Skin epidermis (tissue), 12 donors: ENCODE data around the gene CEACAM19.
"Not testable (repeated sequence)": the region's sequence is repeated elsewhere in the genome, so short reads cannot be mapped to it uniquely, and the experiment has no call there.

Source experiments
- H3K27ac ChIP-seq, 21 experiments: fragments of 200-600 bp; sonication (generic) in 11 of 21; one replicate each; pipeline ENCODE4 v1.5.0; 2020; ENCODE audit warnings: mild to moderate bottlenecking in 3 of 21, inconsistent platforms in 2 of 21, moderate library complexity in 2 of 21
- H3K4me3 ChIP-seq, 7 experiments: fragments of 200-600 bp; sonication (generic) in 2 of 7; one replicate each; pipeline ENCODE4 v1.5.0; 2020; ENCODE audit warnings: inconsistent platforms in 2 of 7, mild to moderate bottlenecking in 2 of 7, moderate library complexity in 1 of 7

The CEACAM19 gene

DNA sequence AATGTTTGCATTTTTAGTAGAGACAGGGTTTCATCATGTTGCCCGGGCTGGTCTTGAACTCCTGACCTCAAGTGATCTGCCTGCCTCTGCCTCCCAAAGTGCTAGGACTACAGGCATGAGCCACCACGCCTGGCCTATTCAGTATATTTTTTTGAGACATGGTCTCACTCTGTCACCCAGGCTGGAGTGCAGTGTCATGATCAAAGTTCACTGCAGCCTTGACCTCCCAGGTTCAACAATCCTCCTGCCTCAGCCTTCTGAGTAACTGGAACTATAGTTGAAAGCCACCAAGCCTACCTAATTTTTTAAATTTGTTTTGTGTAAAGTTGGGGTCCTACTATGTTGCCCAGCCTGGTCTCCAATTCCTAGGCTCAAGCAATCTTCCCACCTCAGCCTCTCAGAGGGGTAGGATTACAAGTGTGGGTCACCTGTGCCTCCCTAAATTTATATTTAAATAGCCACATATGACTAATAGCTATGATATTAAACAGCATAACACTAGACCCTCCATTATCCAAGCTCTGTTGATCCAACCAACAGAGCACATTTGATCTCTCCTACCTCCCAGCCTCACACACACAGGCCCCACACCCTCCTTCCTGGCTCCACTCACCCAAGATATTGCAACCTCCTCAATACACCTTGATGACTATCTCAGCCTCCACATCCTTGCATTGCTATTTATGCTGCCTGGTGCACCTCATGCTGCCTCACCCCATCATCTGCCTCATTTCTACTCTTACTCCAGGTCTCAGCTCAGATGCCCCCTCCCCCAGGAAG is 2.1 kb upstream of the CEACAM19 start:
- H3K4me3 ChIP-seq, result no peak overlapping the region
- H3K27ac ChIP-seq, result no peak overlapping the region

DNA sequence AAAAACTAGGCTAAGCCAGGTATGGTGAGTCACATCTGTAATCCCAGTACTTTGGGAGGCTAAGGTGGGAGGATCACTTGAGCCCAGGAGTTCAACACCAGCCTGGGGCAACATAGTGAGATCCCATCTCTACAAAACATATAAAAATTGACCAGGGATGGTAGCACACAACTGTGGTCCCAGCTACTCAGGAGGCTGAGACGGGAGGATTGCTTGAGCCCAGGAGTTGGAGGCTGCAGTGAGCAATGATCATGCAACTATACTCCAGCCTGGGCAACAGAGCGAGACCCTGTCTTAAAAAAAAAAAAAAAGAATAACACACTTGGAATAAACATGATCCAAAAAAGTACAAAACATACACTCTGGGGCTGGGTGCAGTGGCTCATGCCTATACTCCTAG is 1.3 kb upstream of the CEACAM19 start:
- not testable (repeated sequence) for H3K4me3 ChIP-seq, H3K27ac ChIP-seq

DNA sequence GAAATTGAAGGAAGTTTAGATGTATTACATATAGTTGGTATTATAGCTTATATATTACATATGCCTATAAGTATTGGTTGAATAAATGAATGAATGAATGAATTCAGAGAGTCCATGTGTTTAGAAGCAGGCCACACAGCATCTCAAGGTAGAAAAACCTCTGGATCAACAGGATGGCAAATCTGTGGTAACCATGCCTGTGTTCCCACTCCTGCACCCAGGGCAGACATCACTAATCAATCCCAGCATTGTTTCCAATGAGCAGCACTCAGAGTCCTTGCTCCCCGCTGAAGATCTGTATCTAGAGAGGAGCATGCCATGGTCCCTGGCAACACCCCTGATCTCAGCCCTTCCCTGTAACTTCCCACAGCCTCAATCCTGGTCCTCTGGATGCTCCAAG is 944 bp downstream of the CEACAM19 start:
- Histone ChIP-seq H3K27ac (peak overlapping the region in 11 of 21 experiments; percentile 4 to 83 (median 67)), H3K4me3 (peak overlapping the region in 1 of 7 experiments; percentile 19)

DNA sequence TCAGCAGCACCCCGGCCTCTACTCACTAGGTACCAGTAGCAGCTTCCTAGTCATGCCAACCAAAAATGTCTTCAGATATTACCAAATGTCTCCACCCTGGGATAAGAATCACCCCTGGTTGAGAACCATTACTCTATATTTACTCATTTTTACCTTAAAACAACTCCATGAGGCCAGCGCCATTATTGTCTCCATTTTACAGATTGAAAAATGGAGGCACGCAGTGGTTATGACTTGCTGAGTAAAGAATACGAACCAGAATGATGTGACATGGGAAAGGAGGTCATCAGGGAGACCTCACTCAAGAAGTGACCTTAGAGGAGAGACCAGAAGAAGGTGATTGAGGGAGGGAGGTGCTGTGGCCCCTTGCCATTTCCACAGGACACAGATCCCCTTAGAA is 2.2 kb downstream of the CEACAM19 start:
- Histone ChIP-seq H3K4me3 (no peak overlapping the region), H3K27ac (no peak overlapping the region)

DNA sequence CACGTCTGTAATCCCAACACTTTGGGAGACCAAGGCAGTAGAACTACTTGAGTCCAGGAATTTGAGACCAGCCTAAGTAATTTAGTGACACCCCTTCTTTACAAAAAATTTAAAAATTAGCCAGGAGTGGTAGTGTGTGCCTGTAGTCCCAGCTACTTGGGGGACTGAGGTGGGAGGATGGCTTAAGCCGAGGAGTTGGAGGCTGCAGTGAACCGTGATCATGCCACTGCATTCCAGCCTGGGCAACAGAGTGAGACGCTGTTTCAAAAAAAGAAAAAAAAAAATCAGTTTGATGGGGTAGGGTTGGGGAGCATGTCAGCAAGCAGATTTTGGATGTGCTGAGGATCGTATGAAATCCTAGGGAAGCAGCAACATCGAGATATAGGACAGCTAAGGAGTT is 4.2 kb downstream of the CEACAM19 start:
- Histone ChIP-seq H3K4me3 (no peak overlapping the region), H3K27ac (no peak overlapping the region)

DNA sequence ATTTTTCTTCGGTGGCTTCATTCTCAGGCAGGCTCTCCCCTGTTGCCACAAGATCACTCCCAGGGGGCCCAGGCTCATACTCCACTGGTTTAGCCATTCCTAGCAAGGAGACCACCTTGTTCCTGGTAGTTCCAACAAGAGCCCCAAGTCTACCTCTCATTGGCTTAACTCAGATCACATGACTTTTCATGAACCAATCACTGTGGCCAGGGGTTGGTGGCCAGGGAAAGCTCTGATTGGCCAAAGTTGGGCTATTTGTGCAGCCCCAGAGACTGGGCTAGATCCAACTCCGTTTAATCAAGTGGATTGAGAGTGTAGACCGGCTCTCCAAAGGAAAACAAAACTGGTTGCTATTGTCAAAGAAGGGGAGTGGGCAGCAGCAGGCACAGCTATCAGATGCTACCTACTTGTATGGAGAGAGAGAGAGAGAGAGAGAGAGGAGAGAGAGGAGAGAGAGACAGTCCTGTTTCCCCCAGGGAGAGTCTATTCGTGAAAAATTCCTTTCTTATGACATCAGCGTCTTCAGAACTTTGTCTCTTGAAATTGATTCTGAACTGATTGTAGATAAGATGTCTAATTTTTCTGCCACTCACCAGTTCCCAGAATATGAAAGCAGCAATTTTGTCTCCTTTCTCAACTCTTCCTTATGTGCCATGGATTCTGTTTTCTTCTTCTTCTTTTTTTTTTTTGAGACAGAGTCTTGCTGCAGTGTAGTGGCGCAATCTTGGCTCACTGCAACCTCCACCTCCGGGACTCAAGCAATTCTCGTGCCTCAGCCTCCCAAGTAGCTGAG is 5.9 kb downstream of the CEACAM19 start:
- peak overlapping the region in 1 of 21 experiments; percentile 6 for H3K27ac ChIP-seq

DNA sequence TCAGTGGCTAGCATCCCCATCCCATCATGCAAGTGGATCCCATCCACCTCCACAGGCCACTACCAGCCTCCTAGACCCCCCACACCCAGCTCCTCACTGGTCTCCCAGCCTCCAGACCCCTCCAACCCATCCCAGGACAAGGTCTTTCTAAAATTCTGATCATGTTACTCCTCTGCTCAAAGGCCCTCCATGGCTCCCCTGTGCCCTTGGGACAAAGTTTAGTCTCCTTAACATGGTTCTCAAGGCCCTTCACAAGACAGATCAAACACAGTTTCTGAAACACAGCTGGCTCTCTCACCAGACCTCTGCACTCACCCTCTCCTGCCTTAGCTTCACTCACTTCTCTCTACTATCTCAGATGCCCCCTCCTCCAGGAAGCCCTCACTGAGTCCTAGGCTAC is 9.3 kb downstream of the CEACAM19 start:
- H3K27ac ChIP-seq, result no peak overlapping the region

More for the DNA sequence above, 5.9 kb downstream of the CEACAM19 start:
- no peak overlapping the region for H3K4me3 ChIP-seq

DNA sequence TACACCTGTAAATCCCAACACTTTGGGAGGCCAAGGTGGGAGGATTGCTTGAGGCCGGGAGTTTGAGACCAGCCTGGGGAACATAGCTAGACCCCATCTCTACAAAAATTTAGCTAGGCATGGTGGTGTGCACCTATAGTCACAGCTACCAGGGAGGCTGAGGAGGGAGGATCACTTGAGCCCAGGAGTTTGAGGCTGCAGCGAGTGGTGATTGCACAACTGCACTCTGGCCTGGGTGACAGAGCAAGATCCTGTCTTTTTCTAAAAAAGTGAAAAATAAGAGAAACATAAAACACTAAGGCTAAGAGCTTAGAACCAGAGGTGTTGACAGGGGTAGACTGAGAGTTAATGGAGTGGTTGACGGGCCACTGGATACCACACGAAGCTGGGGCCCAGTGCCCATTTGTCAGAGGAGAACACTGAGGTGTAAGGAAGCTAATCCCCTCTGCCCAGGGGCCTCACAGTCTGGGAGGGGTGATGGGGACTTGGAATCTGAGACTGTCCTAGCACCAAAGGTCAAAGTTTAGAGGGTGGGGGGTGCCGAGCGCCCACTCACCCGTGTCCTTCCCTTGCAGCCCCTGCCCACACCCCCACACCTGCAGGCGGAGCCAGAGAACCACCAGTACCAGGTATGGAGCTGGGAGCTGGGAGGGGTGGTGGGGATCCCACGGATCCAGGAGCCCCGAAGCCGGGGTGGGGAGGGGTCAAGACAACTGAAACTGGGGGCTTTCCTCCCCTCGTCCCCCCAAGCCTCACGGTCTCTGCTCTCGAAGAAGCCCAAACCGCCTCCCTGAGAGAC is 10.9 kb downstream of the CEACAM19 start:
- no peak overlapping the region for H3K27ac ChIP-seq
- no peak overlapping the region for H3K4me3 ChIP-seq

More for the DNA sequence above, 9.3 kb downstream of the CEACAM19 start:
- no peak overlapping the region for H3K4me3 ChIP-seq

DNA sequence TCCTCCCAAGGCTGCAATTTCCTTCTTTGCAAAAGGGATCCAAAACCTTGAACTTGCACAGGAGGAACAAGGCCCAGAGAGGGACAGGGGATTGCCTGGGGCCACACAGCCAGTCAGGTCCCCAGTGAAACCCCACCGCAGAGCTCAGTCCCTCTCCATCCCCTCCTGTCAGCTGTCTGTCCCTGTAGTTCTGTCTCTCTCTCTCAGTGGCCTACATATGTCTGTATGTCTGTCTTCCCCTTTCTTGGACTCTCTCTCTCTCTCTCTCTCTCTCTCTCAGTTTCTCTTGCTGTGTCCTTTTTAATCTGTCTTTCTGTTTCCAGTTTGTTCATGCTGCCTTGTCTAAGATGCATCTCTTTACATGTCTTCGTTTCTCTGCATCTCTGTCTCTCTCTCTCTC is 11.5 kb downstream of the CEACAM19 start:
- Histone ChIP-seq H3K27ac (no peak overlapping the region), H3K4me3 (no peak overlapping the region)

DNA sequence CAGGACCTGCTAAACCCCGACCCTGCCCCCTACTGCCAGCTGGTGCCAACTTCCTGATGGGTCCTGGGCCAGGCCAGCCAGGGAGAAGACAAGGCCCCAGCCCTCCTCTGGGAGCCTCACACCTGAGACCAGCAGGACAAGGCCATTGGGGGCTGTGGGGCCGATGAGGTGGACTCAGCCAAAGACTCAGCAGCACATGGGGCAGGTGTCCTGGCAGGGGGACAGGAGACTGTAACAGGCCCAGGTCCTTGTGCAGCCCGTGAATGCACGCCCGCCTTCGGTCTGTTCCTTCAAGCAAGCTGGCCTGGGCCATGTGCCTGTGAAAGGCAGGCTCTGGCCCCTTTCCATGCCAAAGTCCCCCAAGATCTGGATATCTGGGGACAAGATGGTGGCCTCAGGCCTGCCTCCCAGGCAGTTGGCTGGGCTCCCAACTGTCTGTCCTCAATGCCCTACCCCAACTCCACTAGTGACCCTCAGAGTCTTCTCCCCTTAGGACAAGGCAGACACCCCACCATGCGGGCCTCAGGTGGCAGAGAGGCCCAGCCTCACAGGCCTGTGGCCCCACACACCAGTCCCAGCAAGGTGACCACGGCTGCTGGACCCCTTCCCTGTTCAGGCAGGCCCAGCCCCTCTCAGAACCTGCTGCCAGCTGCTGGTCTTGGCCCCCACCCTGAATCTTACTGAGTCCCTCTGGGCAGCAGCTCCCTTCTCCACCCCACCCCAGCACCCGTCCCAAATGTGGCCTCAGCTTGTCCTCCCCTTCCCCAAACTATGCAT is 12.3 kb downstream of the CEACAM19 start:
- Histone ChIP-seq H3K4me3 (no peak overlapping the region), H3K27ac (peak overlapping the region in 4 of 21 experiments; percentile 9 to 60 (median 33))

DNA sequence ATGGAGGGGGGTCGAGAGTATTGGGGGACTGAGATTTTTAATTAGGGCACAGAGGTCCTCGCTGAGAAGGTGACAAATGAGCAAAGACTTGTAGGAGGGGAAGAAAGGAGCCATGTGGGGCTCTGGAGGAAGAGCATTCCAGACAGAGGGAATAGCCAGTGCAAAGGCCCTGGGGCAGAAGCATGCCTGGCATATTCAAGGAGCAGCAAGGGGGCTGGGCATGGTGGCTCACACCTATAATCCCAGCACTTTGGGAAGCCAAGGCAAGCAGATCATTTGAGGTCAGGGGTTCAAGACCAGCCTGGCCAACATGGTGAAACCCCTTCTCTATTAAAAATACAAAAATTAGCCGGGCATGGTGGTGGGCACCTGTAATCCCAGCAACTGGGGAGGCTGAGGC is 13.1 kb downstream of the CEACAM19 start:
- H3K27ac ChIP-seq, result peak overlapping the region in 4 of 21 experiments; percentile 17 to 62 (median 49)
- H3K4me3 ChIP-seq, result not testable (repeated sequence)

DNA sequence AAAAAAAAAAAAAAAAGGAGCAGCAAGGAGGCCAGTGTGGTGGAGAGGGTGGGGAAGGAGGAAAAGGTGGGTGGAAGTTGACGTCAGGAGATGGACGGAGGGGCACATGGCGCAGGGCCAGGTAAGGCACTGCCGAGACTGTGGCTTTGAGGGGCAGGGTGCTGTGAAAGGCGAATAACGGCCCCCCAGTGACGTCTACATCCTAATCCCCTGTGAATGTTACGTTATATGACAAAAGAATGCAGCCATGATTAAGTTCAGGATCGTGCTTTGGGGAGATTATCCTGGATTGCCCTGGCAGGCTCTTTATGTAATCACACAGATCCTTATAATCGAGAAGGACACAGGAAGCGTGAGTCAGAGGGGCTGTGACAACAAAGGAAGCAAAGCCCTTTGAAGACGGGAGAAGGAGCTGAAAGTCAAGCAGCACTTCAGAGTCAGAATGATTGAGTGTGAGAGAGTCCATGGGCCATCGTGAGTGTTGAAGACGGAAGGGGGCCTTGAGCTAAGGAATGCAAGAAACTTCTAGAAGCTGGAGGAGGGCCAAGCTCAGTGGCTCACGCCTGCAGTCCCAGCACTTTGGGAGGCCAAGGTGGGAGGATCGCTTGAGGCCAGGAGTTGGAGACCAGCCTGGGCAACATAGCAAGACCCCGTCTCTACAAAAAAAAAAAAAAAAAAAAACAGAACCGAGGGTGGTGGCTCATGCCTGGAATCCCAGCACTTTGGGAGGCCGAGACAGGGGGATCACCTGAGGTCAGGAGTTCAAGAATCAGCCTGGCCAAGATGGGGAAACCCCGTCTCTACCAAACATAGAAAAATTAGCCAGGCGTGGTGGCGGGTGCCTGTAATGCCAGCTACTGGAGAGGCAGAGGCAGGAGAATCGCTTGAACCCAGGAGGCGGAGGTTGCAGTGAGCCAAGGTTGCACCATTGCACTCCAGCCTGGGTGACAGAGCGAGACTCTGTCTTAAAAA is 13.9 kb downstream of the CEACAM19 start:
- peak overlapping the region in 11 of 21 experiments; percentile 3 to 63 (median 47) for H3K27ac ChIP-seq
- no peak overlapping the region for H3K4me3 ChIP-seq

DNA sequence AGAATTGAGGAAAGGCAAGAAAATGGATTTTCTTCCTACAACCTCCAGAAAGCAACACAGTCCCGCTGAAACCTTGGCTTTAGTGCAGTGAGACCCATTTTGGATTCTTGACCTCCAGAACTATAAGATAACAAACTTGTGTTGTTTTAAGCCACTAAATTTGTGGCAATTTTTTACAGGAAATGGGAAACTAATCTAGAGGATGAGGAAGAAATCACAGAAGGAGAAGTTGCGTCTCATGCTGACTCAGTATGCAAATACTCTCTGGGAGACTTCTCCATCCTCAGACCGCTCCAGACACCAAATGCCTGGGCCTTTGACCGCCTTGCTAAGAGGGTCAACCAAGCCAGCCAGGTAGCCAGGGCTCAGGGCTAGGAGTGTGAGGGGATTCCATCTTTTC is 14.6 kb downstream of the CEACAM19 start:
- Histone ChIP-seq H3K4me3 (no peak overlapping the region), H3K27ac (peak overlapping the region in 9 of 21 experiments; percentile 3 to 63 (median 49))

DNA sequence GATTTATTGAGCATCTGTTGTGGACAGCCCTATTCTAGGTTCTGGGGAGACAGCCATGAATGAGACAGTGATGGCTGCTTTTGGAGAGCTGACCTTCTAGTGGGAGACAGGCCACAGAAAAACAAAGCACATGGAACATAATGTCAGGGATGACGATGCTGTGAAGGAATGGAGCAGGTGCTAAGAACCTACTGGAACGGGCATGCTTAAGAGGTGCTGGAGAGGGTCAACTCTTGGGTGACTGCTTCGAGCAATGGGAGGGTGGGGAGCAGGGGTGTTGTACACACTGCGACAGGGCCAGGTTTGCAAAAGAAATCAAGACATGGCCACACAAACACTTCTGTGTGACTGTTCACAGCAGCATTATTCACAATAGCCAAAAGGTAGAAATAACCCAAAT is 15.6 kb downstream of the CEACAM19 start:
- H3K27ac ChIP-seq, result no peak overlapping the region

DNA sequence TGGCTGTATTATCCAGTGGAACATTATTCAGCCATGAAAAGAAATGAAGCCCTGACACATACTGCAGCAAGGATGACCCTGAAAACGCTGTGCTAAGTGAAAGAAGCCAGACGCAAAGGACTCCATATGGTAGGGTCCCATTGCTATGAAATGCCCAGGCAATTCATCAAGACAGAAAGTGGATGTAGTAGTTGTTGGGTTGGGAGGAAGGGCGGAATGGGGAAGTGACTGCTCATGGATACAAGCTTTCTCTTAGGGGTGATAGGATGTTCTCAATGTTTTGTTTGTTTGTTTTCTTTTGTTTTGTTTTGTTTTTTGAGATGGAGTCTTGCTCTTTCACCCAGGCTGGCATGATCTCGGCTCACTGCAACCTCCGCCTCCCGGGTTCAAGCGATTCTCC is 16.6 kb downstream of the CEACAM19 start:
- no peak overlapping the region for H3K4me3 ChIP-seq

More for the DNA sequence above, 15.6 kb downstream of the CEACAM19 start:
- no peak overlapping the region for H3K4me3 ChIP-seq

DNA sequence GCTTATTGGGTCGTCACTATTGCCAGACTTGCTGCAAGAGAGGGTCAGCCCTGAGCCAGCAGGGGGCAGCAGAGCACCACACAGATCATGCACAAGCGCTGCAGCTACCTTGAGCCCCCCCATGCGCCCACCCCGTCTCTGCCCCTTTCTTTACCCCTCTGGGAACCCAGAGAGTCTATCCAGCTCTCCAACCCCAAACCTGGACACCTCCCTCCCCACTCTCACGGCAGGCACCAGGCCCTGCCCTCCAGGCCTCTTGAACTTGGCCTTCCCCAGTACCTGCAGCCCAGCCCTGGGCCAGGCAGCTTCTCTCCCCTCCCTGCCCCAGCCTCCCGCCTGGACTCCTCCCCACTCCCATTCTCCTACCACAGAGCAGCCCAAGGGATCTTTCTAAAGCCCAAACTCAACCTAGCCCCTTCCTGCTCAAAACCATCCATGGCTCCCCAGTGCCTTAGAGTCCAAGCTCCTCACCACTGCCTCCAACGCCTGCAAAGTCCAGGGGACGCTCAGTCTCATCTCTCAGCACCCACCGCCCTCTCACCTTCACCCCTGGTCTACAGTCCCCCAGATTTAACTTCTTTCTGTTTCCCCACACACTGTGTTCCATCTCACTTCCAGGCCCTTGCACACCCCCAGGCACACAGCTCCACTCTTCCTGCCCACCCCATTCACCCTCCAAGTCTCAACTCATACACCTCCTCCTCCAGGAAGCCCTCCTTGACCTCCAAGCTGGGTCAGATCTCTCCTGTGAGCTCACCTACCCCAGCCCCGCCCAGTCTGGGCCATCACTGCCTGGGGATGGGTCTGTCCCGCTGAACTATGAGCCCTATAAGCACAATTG is 18.2 kb downstream of the CEACAM19 start:
- Histone ChIP-seq H3K27ac (peak overlapping the region in 2 of 21 experiments; percentile 6 to 13), H3K4me3 (no peak overlapping the region)

More for the DNA sequence above, 16.6 kb downstream of the CEACAM19 start:
- H3K27ac ChIP-seq, result no peak overlapping the region

DNA sequence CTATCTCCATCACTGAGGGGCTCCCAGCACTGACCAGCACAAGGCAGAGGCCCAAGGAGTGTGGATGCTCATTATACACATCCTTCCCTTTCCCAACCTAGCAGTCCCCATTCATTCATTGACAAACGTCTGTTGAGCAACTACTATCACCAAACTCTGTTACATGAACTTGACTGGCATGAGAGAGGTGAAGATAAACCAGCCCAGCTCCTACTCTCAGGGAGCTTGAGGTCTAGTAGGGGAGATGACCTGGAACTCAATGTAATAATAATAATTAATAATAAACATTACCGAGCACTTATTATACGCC is 18.8 kb downstream of the CEACAM19 start:
- H3K4me3 ChIP-seq, result no peak overlapping the region

More for the DNA sequence above, 18.8 kb downstream of the CEACAM19 start:
- H3K27ac ChIP-seq, result peak overlapping the region in 2 of 21 experiments; percentile 6 to 13
